Glutamatergic neuron (in vitro differentiated cells): ENCODE results near the gene UBE3D. TPM values are rescaled to one million over a fixed set of nuclear protein-coding genes. Genes with fewer than 3 reads are reported as not detected.
"Not testable (repeated sequence)": the region's sequence is repeated elsewhere in the genome, so short reads cannot be mapped to it uniquely, and the experiment has no call there.

Experiments
- DNase-seq: peaks from one replicate; pipeline ENCODE4 v3.0.0; 2022
- H3K27ac Mint-ChIP-seq: one replicate; pipeline ENCODE4 v1.8.0; 2020; ENCODE audit warnings: mild to moderate bottlenecking, mixed read lengths, inconsistent platforms; ENCODE audit not compliant: unreplicated experiment
- H3K27me3 Mint-ChIP-seq: one replicate; pipeline ENCODE4 v1.8.0; 2020; ENCODE audit warnings: mild to moderate bottlenecking, moderate library complexity, mixed read lengths, inconsistent platforms; ENCODE audit not compliant: unreplicated experiment
- H3K36me3 Mint-ChIP-seq: one replicate; pipeline ENCODE4 v1.8.0; 2020; ENCODE audit warnings: mild to moderate bottlenecking, mixed read lengths, inconsistent platforms; ENCODE audit not compliant: unreplicated experiment
- H3K4me1 Mint-ChIP-seq: one replicate; pipeline ENCODE4 v1.8.0; 2020; ENCODE audit warnings: mild to moderate bottlenecking, low read depth, mixed read lengths, inconsistent platforms; ENCODE audit not compliant: unreplicated experiment
- H3K4me3 Mint-ChIP-seq: one replicate; pipeline ENCODE4 v1.8.0; 2020; ENCODE audit warnings: mild to moderate bottlenecking, mixed read lengths, inconsistent platforms; ENCODE audit not compliant: unreplicated experiment
- H3K9me3 Mint-ChIP-seq: one replicate; pipeline ENCODE4 v1.8.0; 2020; ENCODE audit warnings: mild to moderate bottlenecking, moderate library complexity, mixed read lengths, inconsistent platforms; ENCODE audit not compliant: unreplicated experiment
- total RNA-seq: library from RNA; stranded (reverse); fragmentation: NEBNext Ultra II Directional; extraction: Animal tissue kit (Norgen Biotek cat#: 25700); gene quantifications from one replicate; pipeline ENCODE4 v1.2.1, GENCODE V29; 2021; ENCODE audit not compliant: unreplicated experiment
- TF ChIP-seq, protein P1 (sequence below): fragments of 200-600 bp; sonication (generic); IDR thresholded peaks from one replicate; pipeline ENCODE4 v1.5.0; 2021; ENCODE audit not compliant: partially characterized antibody, unreplicated experiment

UBE3D gene
- total RNA-seq, 1 donor from 2014 or later, result 12.3 TPM

DNA sequence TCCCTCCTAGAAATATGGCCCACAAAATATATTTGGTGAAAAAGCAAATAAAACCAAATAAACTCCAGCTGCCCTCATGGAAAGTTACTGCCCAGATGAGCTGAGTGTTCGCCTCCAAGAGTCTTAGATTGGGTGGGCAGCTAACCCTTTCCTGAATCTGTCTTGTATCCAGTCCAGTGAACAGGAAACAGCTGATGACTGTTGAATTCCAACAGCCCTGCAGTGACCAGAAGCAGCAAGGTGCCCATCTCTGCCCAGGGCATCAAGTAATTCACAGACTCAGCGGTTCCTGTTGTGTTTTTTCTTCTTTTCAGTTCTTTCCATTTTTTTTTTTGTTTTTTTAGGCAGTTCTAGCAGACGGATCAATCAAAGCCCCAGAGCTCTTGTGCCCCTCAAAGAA is 199.2 kb downstream of the UBE3D start:
- DNase-seq, result no peak
- no peaks in the 10 kb centered on the region for H3K27me3 Mint-ChIP-seq
- no peak overlapping the region for H3K27ac Mint-ChIP-seq
- H3K36me3 Mint-ChIP-seq, result no peaks in the 10 kb centered on the region
- no peak overlapping the region for H3K4me3 Mint-ChIP-seq
- TF ChIP-seq, protein P1, sequence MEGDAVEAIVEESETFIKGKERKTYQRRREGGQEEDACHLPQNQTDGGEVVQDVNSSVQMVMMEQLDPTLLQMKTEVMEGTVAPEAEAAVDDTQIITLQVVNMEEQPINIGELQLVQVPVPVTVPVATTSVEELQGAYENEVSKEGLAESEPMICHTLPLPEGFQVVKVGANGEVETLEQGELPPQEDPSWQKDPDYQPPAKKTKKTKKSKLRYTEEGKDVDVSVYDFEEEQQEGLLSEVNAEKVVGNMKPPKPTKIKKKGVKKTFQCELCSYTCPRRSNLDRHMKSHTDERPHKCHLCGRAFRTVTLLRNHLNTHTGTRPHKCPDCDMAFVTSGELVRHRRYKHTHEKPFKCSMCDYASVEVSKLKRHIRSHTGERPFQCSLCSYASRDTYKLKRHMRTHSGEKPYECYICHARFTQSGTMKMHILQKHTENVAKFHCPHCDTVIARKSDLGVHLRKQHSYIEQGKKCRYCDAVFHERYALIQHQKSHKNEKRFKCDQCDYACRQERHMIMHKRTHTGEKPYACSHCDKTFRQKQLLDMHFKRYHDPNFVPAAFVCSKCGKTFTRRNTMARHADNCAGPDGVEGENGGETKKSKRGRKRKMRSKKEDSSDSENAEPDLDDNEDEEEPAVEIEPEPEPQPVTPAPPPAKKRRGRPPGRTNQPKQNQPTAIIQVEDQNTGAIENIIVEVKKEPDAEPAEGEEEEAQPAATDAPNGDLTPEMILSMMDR, result no peak
- H3K9me3 Mint-ChIP-seq, result peaks cover 4% of the 10 kb centered on the region
- no peaks in the 10 kb centered on the region for H3K4me1 Mint-ChIP-seq

DNA sequence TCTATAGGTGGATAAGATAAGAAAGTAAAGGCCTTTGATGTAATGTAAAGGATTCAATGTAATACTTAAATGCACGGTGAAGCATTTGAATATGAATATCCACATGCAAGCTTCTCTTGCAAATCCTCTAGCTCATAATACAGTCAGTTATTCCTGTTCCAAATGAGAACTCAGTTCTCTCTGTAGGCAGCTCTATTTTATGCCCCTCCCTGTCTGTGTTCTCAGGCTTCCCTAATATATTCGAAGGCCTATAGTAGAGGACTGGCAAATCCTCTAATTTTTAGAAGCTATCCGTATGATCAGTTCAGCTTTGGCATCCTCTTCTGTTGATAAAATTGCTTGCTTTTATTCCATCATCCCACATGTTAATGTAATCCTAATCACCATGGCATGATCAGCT is 200.2 kb downstream of the UBE3D start:
- no peak overlapping the region for H3K27ac Mint-ChIP-seq
- no peaks in the 10 kb centered on the region for H3K27me3 Mint-ChIP-seq
- no peak overlapping the region for H3K4me3 Mint-ChIP-seq
- H3K36me3 Mint-ChIP-seq, result no peaks in the 10 kb centered on the region
- H3K9me3 Mint-ChIP-seq, result peaks cover 4% of the 10 kb centered on the region
- TF ChIP-seq, protein P1, result no peak
- DNase-seq, result no peak
- no peaks in the 10 kb centered on the region for H3K4me1 Mint-ChIP-seq

DNA sequence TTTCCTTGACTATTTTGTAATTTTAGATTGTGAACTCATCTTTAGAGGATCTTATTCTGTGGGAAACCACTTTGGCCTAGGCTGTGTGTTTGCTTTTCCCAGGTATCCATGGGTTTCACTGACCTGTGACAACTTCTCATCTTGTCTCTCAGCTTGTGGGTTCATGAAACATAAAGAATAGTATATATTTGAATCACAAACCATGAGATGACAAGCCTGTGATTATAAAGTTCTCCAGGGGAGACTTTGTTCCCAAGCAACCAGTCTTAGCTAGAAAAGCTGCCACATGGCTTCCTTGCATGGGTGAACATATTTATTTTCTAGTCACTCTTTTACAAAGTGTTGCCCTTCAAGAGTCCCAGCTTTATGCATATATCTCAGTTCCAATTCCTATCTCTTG is 201.9 kb downstream of the UBE3D start:
- H3K4me1 Mint-ChIP-seq, result no peaks in the 10 kb centered on the region
- no peak overlapping the region for H3K27ac Mint-ChIP-seq
- TF ChIP-seq, protein P1, result no peak
- H3K4me3 Mint-ChIP-seq, result no peak overlapping the region
- H3K36me3 Mint-ChIP-seq, result no peaks in the 10 kb centered on the region
- H3K27me3 Mint-ChIP-seq, result no peaks in the 10 kb centered on the region
- DNase-seq, result no peak
- H3K9me3 Mint-ChIP-seq, result peaks cover 3% of the 10 kb centered on the region

DNA sequence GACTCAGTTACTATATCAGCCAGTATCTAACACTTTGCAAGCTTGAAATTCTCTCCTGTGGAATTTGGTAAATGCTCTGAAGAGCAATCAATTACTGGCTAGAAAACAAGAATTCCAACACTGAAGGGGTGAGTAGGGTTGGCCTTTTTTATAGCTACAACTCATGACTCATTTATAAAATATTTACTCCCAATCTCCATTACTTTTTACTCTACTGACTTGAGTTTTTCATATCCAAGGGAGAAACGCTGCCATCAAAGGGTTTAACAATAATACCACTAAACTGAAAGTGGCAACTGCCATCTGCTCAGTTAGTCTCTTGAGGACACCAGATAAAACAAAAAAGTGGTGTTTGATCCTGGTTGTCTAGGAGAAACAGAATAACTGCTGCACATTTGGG is 203.1 kb downstream of the UBE3D start:
- no peak overlapping the region for H3K27ac Mint-ChIP-seq

DNA sequence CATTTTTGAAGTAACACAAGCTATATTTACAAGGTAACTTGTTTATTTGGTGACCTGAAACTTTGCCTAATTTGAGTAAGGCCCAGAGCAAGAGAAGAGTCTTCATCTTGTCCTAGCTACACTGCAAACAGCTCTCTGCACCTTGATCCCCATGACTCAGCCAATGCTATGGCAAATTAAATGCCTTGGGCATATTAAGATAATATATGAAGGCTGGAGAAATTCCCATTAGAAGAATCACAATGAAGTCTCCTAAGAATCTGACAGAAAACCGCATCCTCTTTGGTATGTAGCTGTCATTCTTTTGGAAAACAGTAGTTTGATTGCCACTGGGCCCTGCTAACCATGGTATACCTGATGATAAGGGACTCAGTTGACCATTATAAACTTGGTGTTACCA is 204.5 kb downstream of the UBE3D start:
- H3K9me3 Mint-ChIP-seq, result peaks cover 2% of the 10 kb centered on the region
- no peaks in the 10 kb centered on the region for H3K27me3 Mint-ChIP-seq
- H3K4me1 Mint-ChIP-seq, result no peaks in the 10 kb centered on the region
- no peak overlapping the region for H3K27ac Mint-ChIP-seq
- TF ChIP-seq, protein P1, result no peak
- no peaks in the 10 kb centered on the region for H3K36me3 Mint-ChIP-seq
- no peak overlapping the region for H3K4me3 Mint-ChIP-seq
- DNase-seq, result no peak

More for the DNA sequence above, 203.1 kb downstream of the UBE3D start:
- Mint-ChIP-seq H3K4me1 (no peaks in the 10 kb centered on the region), H3K9me3 (peaks cover 2% of the 10 kb centered on the region), H3K36me3 (no peaks in the 10 kb centered on the region), H3K27me3 (no peaks in the 10 kb centered on the region), H3K4me3 (no peak overlapping the region)
- TF ChIP-seq, protein P1, result no peak
- DNase-seq, result no peak

DNA sequence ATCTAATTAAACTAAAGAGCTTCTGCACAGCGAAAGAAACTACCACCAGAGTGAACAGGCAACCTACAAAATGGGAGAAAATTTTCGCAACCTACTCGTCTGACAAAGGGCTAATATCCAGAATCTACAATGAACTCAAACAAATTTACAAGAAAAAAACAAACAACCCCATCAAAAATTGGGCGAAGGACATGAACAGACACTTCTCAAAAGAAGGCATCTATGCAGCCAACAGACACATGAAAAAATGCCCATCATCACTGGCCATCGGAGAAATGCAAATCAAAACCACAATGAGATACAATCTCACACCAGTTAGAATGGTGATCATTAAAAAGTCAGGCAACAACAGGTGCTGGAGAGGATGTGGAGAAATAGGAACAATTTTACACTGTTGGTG is 209.6 kb downstream of the UBE3D start:
- H3K9me3 Mint-ChIP-seq, H3K4me3 Mint-ChIP-seq, DNase-seq, H3K27ac Mint-ChIP-seq, H3K36me3 Mint-ChIP-seq, H3K4me1 Mint-ChIP-seq, H3K27me3 Mint-ChIP-seq: not testable (repeated sequence)

DNA sequence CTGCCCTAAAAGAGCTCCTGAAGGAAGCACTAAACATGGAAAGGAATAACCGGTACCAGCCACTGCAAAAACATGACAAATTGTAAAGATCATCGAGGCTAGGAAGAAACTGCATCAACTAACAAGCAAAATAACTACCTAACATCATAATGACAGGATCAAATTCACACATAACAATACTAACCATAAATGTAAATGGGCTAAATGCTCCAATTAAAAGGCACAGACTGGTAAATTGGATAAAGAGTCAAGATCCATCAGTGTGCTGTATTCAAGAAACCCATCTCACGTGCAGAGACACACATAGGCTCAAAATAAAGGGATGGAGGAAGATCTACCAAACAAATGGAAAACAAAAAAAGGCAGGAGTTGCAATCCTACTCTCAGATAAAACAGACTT is 212.7 kb downstream of the UBE3D start:
- H3K36me3 Mint-ChIP-seq, H3K27me3 Mint-ChIP-seq, H3K4me3 Mint-ChIP-seq, H3K27ac Mint-ChIP-seq, H3K9me3 Mint-ChIP-seq, H3K4me1 Mint-ChIP-seq, DNase-seq: not testable (repeated sequence)
